Caco-2 (cell line): ENCODE data around the gene SHANK2. TPM values are rescaled to one million over a fixed set of nuclear protein-coding genes. Genes with fewer than 3 reads are reported as not detected.

Source experiments
- BruUV-seq: library from RNA; stranded (reverse); fragments of 400-500 nt; replicated peaks from 2 replicates; lab custom pipeline; 2021; lab: Mats Ljungman, UMichigan
- CTCF ChIA-PET: fragments of 300-600 bp; sonication (Branson Sonifier 250); formaldehyde crosslinking; loops from one replicate; lab custom pipeline; 2022; ENCODE audit warnings: antibody characterized with exemption; lab: Charles Lee
- POLR2A ChIA-PET: fragments of 300-600 bp; sonication (Branson Sonifier 250); formaldehyde crosslinking; loops from one replicate; lab custom pipeline; 2022; ENCODE audit warnings: antibody characterized with exemption; lab: Charles Lee
- DNase-seq, 2 experiments: peaks; one replicate each; pipeline versions ENCODE4 v3.0.0 to v3.0.0-alpha.2; 2020 to 2022
- H3K27me3 ChIP-seq: replicated peaks from 2 replicates; pipeline ENCODE4 v1.6.0; 2011; ENCODE audit warnings: low read length; ENCODE audit not compliant: control insufficient read depth, insufficient read depth
- H3K36me3 ChIP-seq: 2 replicates; pipeline ENCODE4 v1.5.1; 2011; ENCODE audit warnings: low read length; ENCODE audit not compliant: control insufficient read depth, insufficient read depth
- H3K4me1 ChIP-seq: fragments of 250-450 bp; sonication (Bioruptor Pico); 2 replicates; pipeline ENCODE4 v1.5.1; 2020; ENCODE audit warnings: mild to moderate bottlenecking
- H3K4me3 ChIP-seq: 2 replicates; pipeline ENCODE4 v1.5.1; 2011; ENCODE audit warnings: low read depth, mild to moderate bottlenecking, control low read depth, low read length
- H3K9me3 ChIP-seq: fragments of 250-450 bp; sonication (Bioruptor Pico); 2 replicates; pipeline ENCODE4 v1.5.1; 2020; ENCODE audit warnings: mild to moderate bottlenecking, moderate library complexity
- H3K27ac Mint-ChIP-seq: one replicate; pipeline ENCODE4 v1.8.0; 2022; ENCODE audit warnings: mixed read lengths; ENCODE audit not compliant: unreplicated experiment
- H3K27me3 Mint-ChIP-seq: one replicate; pipeline ENCODE4 v1.8.0; 2022; ENCODE audit warnings: mixed read lengths; ENCODE audit not compliant: insufficient read depth, unreplicated experiment
- H3K36me3 Mint-ChIP-seq: one replicate; pipeline ENCODE4 v1.8.0; 2022; ENCODE audit warnings: mild to moderate bottlenecking, mixed read lengths; ENCODE audit not compliant: insufficient read depth, unreplicated experiment
- H3K4me1 Mint-ChIP-seq: one replicate; pipeline ENCODE4 v1.8.0; 2022; ENCODE audit warnings: low read depth, mixed read lengths; ENCODE audit not compliant: unreplicated experiment
- H3K4me3 Mint-ChIP-seq: one replicate; pipeline ENCODE4 v1.8.0; 2022; ENCODE audit warnings: mild to moderate bottlenecking, moderate library complexity, mixed read lengths; ENCODE audit not compliant: unreplicated experiment
- H3K9me3 Mint-ChIP-seq: one replicate; pipeline ENCODE4 v1.8.0; 2022; ENCODE audit warnings: mixed read lengths; ENCODE audit not compliant: unreplicated experiment
- intact Hi-C: fragments of 100-400 bp; cut with micrococcal nuclease; formaldehyde crosslinking; loops from one replicate; pipeline ENCODE4 v1.10.0; 2022; ENCODE audit not compliant: unreplicated experiment
- total RNA-seq: library from RNA; stranded (reverse); gene quantifications from 2 replicates; pipeline ENCODE4 v1.2.3, GENCODE V29; 2022
- TF ChIP-seq, protein P1 (sequence below), 2 experiments: fragments of 200-600 bp in 1 of 2; IDR thresholded peaks; 1 replicate in 1 of 2; 2 replicates in 1 of 2; pipeline versions ENCODE4 v1.5.1 to v1.8.0; 2011 to 2022; ENCODE audit warnings: antibody characterized with exemption in 1 of 2, control low read depth in 1 of 2, inconsistent platforms in 1 of 2, low read depth in 1 of 2, low read length in 1 of 2, mild to moderate bottlenecking in 1 of 2, moderate library complexity in 1 of 2; ENCODE audit not compliant: insufficient read depth in 1 of 2, severe bottlenecking in 1 of 2, unreplicated experiment in 1 of 2

Gene SHANK2
- total RNA-seq, 1 experiment from 2014 or later: 177 TPM

DNA sequence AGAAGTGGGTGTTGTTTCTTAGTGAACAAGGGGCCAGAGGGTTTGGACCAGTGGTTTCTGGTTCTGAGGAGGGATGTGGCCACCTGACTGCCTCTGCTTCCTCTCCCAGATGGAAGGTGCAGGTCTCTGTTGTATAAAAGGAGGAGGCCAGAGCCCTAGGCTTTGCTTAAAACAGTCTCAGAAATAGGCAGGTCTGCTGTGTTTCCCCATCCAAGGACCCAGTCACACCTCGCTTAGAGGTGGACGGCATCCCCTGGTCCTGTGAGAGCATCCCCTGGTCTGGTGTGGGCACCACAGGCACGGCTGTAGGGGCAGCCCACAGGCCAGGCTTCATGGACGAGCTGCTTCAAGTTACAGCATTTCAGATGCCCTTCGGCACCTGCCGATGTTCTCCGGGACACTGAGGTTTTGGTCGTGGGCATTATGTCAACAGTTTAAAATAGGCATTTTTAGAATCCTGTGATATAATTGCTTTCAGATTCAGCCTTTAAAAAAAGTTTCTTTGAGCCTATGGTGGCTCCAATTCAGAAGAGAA lies 45.7 kb upstream of the SHANK2 start:
- TF ChIP-seq, protein P1, sequence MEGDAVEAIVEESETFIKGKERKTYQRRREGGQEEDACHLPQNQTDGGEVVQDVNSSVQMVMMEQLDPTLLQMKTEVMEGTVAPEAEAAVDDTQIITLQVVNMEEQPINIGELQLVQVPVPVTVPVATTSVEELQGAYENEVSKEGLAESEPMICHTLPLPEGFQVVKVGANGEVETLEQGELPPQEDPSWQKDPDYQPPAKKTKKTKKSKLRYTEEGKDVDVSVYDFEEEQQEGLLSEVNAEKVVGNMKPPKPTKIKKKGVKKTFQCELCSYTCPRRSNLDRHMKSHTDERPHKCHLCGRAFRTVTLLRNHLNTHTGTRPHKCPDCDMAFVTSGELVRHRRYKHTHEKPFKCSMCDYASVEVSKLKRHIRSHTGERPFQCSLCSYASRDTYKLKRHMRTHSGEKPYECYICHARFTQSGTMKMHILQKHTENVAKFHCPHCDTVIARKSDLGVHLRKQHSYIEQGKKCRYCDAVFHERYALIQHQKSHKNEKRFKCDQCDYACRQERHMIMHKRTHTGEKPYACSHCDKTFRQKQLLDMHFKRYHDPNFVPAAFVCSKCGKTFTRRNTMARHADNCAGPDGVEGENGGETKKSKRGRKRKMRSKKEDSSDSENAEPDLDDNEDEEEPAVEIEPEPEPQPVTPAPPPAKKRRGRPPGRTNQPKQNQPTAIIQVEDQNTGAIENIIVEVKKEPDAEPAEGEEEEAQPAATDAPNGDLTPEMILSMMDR (IDR thresholded peaks at IDR 0.05; ENCODE audit: insufficient read depth in 1 of 2, low read depth in 1 of 2, low read length in 1 of 2, severe bottlenecking in 1 of 2, unreplicated experiment in 1 of 2): no peak
- no peak overlapping the region for H3K4me3 ChIP-seq
- no peaks in the 10 kb centered on the region for H3K9me3 ChIP-seq
- CTCF ChIA-PET: no interaction called here
- intact Hi-C loops: no loop called here
- H3K27ac Mint-ChIP-seq: peak overlapping the region; percentile 96
- no peaks in the 10 kb centered on the region for H3K27me3 Mint-ChIP-seq
- no peaks in the 10 kb centered on the region for H3K36me3 ChIP-seq
- DNase-seq: peak in 1 of 2 experiments; percentile 19
- H3K4me3 Mint-ChIP-seq: no peak overlapping the region
- H3K36me3 Mint-ChIP-seq: peaks cover 3% of the 10 kb centered on the region
- POLR2A ChIA-PET: no interaction called here
- H3K27me3 ChIP-seq: no peaks in the 10 kb centered on the region
- H3K9me3 Mint-ChIP-seq: peaks cover 14% of the 10 kb centered on the region
- peaks cover 17% of the 10 kb centered on the region for H3K4me1 ChIP-seq
- BruUV-seq: no TSS peak
- peaks cover 34% of the 10 kb centered on the region for H3K4me1 Mint-ChIP-seq

DNA sequence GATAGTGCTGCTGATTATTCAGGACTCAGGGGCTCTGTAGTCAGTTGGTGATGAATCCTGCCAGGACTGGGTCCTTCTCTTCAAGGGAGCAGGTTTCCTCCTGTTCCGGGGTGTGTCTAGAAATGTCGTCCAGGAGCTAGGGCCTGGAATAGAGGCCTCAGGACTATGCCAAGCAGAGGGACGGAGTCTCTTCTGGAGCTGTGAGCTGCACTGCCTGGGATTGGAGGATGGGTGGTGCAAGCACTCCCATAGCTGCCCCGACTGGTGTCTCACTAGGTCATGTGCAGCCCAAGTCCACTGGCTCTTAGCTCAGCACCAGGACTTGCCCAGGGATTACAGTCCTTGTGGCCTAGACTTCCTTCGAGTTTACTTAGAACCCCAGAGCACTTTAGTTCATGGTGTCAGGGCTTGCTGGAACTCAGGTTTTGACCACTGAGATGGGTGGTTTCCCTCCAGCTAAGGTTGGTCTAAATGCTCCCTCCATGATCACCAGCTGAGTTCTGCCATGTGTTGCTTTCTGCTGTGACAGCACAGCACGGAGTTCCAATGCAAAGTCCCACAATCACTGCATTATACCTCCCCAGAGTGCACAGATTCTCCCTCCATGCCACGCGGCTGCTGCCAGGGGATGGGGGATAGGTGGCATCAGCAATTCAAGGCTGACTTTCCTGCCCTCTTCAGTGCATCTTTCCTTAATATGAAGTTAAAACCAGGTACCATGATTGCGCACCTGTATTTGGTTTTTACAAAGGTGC lies 42.6 kb upstream of the SHANK2 start:
- no peaks in the 10 kb centered on the region for H3K9me3 ChIP-seq
- TF ChIP-seq, protein P1 (IDR thresholded peaks at IDR 0.05; ENCODE audit: insufficient read depth in 1 of 2, low read depth in 1 of 2, low read length in 1 of 2, severe bottlenecking in 1 of 2, unreplicated experiment in 1 of 2): no peak
- intact Hi-C loops: no loop called here
- Mint-ChIP-seq H3K36me3 (peaks cover 6% of the 10 kb centered on the region), H3K4me1 (peaks cover 21% of the 10 kb centered on the region), H3K27ac (no peak overlapping the region), H3K9me3 (peaks cover 45% of the 10 kb centered on the region), H3K27me3 (no peaks in the 10 kb centered on the region), H3K4me3 (no peak overlapping the region)
- CTCF ChIA-PET: interaction anchor here (1.0 to 1.5 kb wide), 2 partner anchors 11 to 43 kb away, joined by 3 to 4 read pairs; partner anchors contain the start of gene SHANK2
- POLR2A ChIA-PET: no interaction called here
- no TSS peak for BruUV-seq
- no peak overlapping the region for H3K4me3 ChIP-seq
- no peaks in the 10 kb centered on the region for H3K36me3 ChIP-seq
- H3K27me3 ChIP-seq: no peaks in the 10 kb centered on the region
- H3K4me1 ChIP-seq: peaks cover 15% of the 10 kb centered on the region
- DNase-seq: peak in 1 of 2 experiments; percentile 28

DNA sequence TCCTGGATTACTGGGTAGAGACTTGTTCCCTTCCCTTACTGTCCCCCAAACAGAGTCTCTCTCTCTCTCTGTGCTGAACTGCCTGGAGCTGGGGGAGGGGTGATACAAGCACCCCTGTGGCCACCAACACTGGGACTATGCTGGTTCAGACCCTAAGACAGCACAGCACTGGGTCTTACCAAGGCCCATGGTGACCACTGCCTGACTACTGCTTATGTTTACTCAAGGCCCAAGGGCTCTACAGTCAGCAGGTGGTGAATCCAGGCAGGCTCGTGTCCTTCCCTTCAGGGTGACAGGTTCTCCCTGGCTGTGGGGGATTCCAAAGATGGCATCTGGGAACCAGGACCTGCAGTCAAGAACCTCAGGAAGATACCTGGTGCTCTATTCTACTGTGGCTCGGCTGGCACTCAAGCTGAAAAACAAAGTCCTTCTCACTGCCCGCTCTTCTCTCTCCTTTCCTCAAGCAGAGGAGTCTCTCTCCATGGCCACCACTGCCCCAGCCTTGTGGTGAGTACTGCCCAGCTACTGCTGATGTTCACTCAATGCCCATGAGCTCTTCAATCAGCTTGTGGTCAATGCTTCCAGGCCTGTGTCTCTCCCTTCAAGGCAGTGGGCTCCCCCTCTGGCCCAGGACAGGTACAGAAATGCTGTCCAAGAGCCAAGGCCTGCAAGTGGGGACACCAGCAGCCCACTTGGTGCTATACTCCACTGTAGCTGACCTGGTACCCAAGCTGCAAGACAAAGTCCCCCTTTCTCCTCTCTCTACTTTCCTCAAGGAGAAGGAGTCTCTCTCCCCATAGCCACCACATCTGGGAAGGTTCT lies 41.8 kb upstream of the SHANK2 start:
- H3K27me3 Mint-ChIP-seq: no peaks in the 10 kb centered on the region
- H3K4me3 Mint-ChIP-seq: no peak overlapping the region
- TF ChIP-seq, protein P1 (IDR thresholded peaks at IDR 0.05; ENCODE audit: insufficient read depth in 1 of 2, low read depth in 1 of 2, low read length in 1 of 2, severe bottlenecking in 1 of 2, unreplicated experiment in 1 of 2): no peak
- Histone ChIP-seq H3K4me1 (peaks cover 6% of the 10 kb centered on the region), H3K27me3 (no peaks in the 10 kb centered on the region), H3K36me3 (no peaks in the 10 kb centered on the region), H3K4me3 (no peak overlapping the region), H3K9me3 (peaks cover 4% of the 10 kb centered on the region)
- peaks cover 13% of the 10 kb centered on the region for H3K36me3 Mint-ChIP-seq
- DNase-seq: peak in 1 of 2 experiments; percentile 36
- H3K4me1 Mint-ChIP-seq: peaks cover 14% of the 10 kb centered on the region
- H3K27ac Mint-ChIP-seq: no peak overlapping the region
- H3K9me3 Mint-ChIP-seq: peaks cover 53% of the 10 kb centered on the region
- CTCF ChIA-PET: interaction anchor here (1.0 to 1.5 kb wide), 2 partner anchors 10 to 42 kb away, joined by 3 to 4 read pairs; partner anchors contain the start of gene SHANK2
- POLR2A ChIA-PET: no interaction called here
- no TSS peak for BruUV-seq
- intact Hi-C loops: no loop called here
